DLD1 (cell line): ENCODE measurements around the gene RASSF8.

Source experiments
- in situ Hi-C: cut with HindIII; loops from 2 replicates; pipeline ENCODE4 v1.10.0; 2017; ENCODE audit warnings: low sequenced_read_pairs

RASSF8 gene

GRCh38 chr12:26027401-26027800, 68.9 kb downstream of the RASSF8 start:
- in situ Hi-C loops = no loop called here

GRCh38 chr12:26028953-26029735, 70.7 kb downstream of the RASSF8 start:
- in situ Hi-C loops = no loop called here

- in situ Hi-C loops = loop anchor here (5.0 kb wide), 1 partner anchor 73 kb away; no protein-coding TSS in a partner anchor
Measured at GRCh38 chr12:26029736-26030022, 71.2 kb downstream of the RASSF8 start.

GRCh38 chr12:26030371-26030770, 71.9 kb downstream of the RASSF8 start:
- in situ Hi-C loops = loop anchor here (5.0 kb wide), 1 partner anchor 72 kb away; no protein-coding TSS in a partner anchor

- in situ Hi-C loops = loop anchor here (5.0 kb wide), 1 partner anchor 71 kb away; no protein-coding TSS in a partner anchor
Measured at GRCh38 chr12:26031318-26031717, 72.8 kb downstream of the RASSF8 start.

- in situ Hi-C loops = loop anchor here (5.0 kb wide), 1 partner anchor 70 kb away; no protein-coding TSS in a partner anchor
Measured at GRCh38 chr12:26031827-26032226, 73.3 kb downstream of the RASSF8 start.

- in situ Hi-C loops = loop anchor here (5.0 kb wide), 1 partner anchor 70 kb away; no protein-coding TSS in a partner anchor
Measured at GRCh38 chr12:26032290-26032689, 73.8 kb downstream of the RASSF8 start.

- in situ Hi-C loops = loop anchor here (5.0 kb wide), 1 partner anchor 70 kb away; no protein-coding TSS in a partner anchor
Measured at GRCh38 chr12:26032719-26033241, 74.3 kb downstream of the RASSF8 start.

GRCh38 chr12:26034371-26035142, 76.1 kb downstream of the RASSF8 start:
- in situ Hi-C loops = loop anchor here (5.0 kb wide), 1 partner anchor 68 kb away; no protein-coding TSS in a partner anchor

GRCh38 chr12:26036877-26037276, 78.4 kb downstream of the RASSF8 start:
- in situ Hi-C loops = no loop called here

- in situ Hi-C loops = no loop called here
Measured at GRCh38 chr12:26037615-26038220, 79.2 kb downstream of the RASSF8 start.

GRCh38 chr12:26042645-26043044, 84.2 kb downstream of the RASSF8 start:
- in situ Hi-C loops = no loop called here

- in situ Hi-C loops = no loop called here
Measured at GRCh38 chr12:26043135-26044006, 84.9 kb downstream of the RASSF8 start.

GRCh38 chr12:26044007-26044394, 85.5 kb downstream of the RASSF8 start:
- in situ Hi-C loops = no loop called here

- in situ Hi-C loops = no loop called here
Measured at GRCh38 chr12:26044592-26044991, 86.1 kb downstream of the RASSF8 start.

- in situ Hi-C loops = no loop called here
Measured at GRCh38 chr12:26046203-26046602, 87.7 kb downstream of the RASSF8 start.

GRCh38 chr12:26046906-26047305, 88.4 kb downstream of the RASSF8 start:
- in situ Hi-C loops = no loop called here

- in situ Hi-C loops = no loop called here
Measured at GRCh38 chr12:26047401-26048226, 89.1 kb downstream of the RASSF8 start.

GRCh38 chr12:26052652-26053051, 94.2 kb downstream of the RASSF8 start:
- in situ Hi-C loops = no loop called here
